Transverse colon (tissue), 3 donors: ENCODE data around the gene RGS6.

Source experiments
- EP300 ChIP-seq: sonication (generic); formaldehyde crosslinking; IDR thresholded peaks from one replicate; pipeline ENCODE4 v1.6.1; 2017; ENCODE audit warnings: antibody characterized with exemption, low read depth
- TF ChIP-seq, protein P1 (sequence below), 5 experiments: fragments of 200-600 bp in 3 of 5; fragments of 450-650 bp in 2 of 5; sonication (generic) in 3 of 5; IDR thresholded peaks; 1 replicate in 2 of 5; 2 replicates in 3 of 5; pipeline ENCODE4 v1.5.1; 2016 to 2017; ENCODE audit warnings: antibody characterized with exemption in 5 of 5, inconsistent platforms in 3 of 5, mild to moderate bottlenecking in 2 of 5, moderate library complexity in 1 of 5

DNA sequence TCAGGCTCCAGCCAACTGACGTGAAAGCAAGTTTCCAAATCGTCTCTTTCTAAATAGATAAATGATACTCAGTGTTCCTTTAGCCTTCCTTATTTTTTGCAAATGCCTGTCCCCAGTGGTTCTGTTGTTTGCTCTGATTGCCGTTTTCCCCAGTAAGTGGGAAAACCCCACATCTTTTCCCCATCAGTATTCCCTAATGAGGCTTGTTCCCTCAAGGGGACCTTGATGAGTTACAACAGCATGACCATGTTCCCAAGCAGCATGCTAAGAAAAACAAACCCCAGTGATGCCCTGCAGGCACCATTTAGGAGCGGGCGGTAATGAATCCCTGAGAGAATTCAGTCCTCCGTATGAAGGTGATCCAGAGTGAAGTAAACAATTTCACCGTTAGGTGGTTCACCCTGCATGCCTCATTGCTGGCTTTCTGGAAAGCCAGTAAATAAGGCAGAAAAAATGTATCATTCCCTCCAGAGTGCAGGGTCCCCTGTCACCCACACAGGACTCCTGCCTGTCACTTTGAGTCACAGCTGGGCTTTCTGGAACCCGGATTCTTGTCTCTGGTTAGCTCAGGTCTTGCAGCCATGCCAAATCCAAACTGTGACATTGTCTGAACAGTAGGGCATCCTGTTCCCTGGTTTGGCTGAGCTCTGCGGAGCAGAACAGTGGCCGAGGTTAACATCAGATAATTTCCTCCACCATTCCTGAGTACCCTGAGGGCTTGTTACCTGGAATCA is 222.6 kb downstream of the RGS6 start:
- TF ChIP-seq, protein P1, sequence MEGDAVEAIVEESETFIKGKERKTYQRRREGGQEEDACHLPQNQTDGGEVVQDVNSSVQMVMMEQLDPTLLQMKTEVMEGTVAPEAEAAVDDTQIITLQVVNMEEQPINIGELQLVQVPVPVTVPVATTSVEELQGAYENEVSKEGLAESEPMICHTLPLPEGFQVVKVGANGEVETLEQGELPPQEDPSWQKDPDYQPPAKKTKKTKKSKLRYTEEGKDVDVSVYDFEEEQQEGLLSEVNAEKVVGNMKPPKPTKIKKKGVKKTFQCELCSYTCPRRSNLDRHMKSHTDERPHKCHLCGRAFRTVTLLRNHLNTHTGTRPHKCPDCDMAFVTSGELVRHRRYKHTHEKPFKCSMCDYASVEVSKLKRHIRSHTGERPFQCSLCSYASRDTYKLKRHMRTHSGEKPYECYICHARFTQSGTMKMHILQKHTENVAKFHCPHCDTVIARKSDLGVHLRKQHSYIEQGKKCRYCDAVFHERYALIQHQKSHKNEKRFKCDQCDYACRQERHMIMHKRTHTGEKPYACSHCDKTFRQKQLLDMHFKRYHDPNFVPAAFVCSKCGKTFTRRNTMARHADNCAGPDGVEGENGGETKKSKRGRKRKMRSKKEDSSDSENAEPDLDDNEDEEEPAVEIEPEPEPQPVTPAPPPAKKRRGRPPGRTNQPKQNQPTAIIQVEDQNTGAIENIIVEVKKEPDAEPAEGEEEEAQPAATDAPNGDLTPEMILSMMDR (IDR thresholded peaks at IDR 0.05), result no peak
- no peak for TF ChIP-seq EP300
